Mesenchymal stem cell (in vitro differentiated cells and primary cell): ENCODE results near the gene TNS1.

Experiments used
- DNase-seq: peaks from one replicate; pipeline ENCODE4 v3.0.0-alpha.2; 2013
- H2AFZ ChIP-seq: one replicate; pipeline ENCODE4 v1.6.1; 2013; ENCODE audit warnings: low read depth, mild to moderate bottlenecking, control low read depth, inconsistent platforms, low read length, moderate library complexity
- H2AK5ac ChIP-seq: 2 replicates; pipeline ENCODE4 v1.6.1; 2013; ENCODE audit warnings: low read length, moderate library complexity, mild to moderate bottlenecking, inconsistent platforms; ENCODE audit not compliant: severe bottlenecking
- H2BK120ac ChIP-seq: one replicate; pipeline ENCODE4 v1.6.1; 2013; ENCODE audit warnings: low read depth, mild to moderate bottlenecking, inconsistent platforms, low read length, moderate library complexity
- H2BK12ac ChIP-seq, 2 experiments: one replicate each; pipeline ENCODE4 v1.6.1; 2013; ENCODE audit warnings: inconsistent platforms in 2 of 2, low read length in 2 of 2, mild to moderate bottlenecking in 2 of 2, moderate library complexity in 2 of 2, control low read depth in 1 of 2
- H2BK15ac ChIP-seq: one replicate; pipeline ENCODE4 v1.6.1; 2013; ENCODE audit warnings: mild to moderate bottlenecking, low read depth, inconsistent platforms; ENCODE audit not compliant: poor library complexity, severe bottlenecking
- H2BK5ac ChIP-seq: 2 replicates; pipeline ENCODE4 v1.6.1; 2013; ENCODE audit warnings: low read depth, mild to moderate bottlenecking, low read length, control low read depth, inconsistent platforms; ENCODE audit not compliant: poor library complexity, severe bottlenecking
- H3K14ac ChIP-seq, 2 experiments: one replicate each; pipeline ENCODE4 v1.6.1; 2013; ENCODE audit warnings: inconsistent platforms in 2 of 2, low read length in 2 of 2, control low read depth in 1 of 2, mild to moderate bottlenecking in 1 of 2, moderate library complexity in 1 of 2
- H3K18ac ChIP-seq, 2 experiments: one replicate each; pipeline ENCODE4 v1.6.1; 2013; ENCODE audit warnings: inconsistent platforms in 2 of 2, low read length in 2 of 2, control low read depth in 1 of 2, low read depth in 1 of 2, mild to moderate bottlenecking in 1 of 2
- H3K23ac ChIP-seq, 2 experiments: one replicate each; pipeline ENCODE4 v1.6.1; 2013; ENCODE audit warnings: inconsistent platforms in 2 of 2, low read length in 2 of 2, mild to moderate bottlenecking in 2 of 2, moderate library complexity in 2 of 2, control low read depth in 1 of 2
- H3K27ac ChIP-seq: 2 replicates; pipeline ENCODE4 v1.5.1; 2013; ENCODE audit warnings: mild to moderate bottlenecking, moderate library complexity, low read length, control low read depth, inconsistent platforms; ENCODE audit not compliant: poor library complexity, severe bottlenecking
- H3K27me3 ChIP-seq, 2 experiments: 2 replicates each; pipeline versions ENCODE4 v1.6.1 to v1.7.0; 2013; ENCODE audit warnings: low read length in 2 of 2, mild to moderate bottlenecking in 2 of 2, moderate library complexity in 2 of 2, control low read depth in 1 of 2, inconsistent platforms in 1 of 2; ENCODE audit not compliant: control insufficient read depth in 1 of 2, insufficient read depth in 1 of 2
- H3K36me3 ChIP-seq, 2 experiments: 2 replicates each; pipeline versions ENCODE4 v1.6.1 to v1.7.0; 2013; ENCODE audit warnings: low read length in 2 of 2, control low read depth in 1 of 2, inconsistent platforms in 1 of 2, low read depth in 1 of 2, mild to moderate bottlenecking in 1 of 2; ENCODE audit not compliant: insufficient read depth in 2 of 2, control insufficient read depth in 1 of 2
- H3K4ac ChIP-seq, 2 experiments: one replicate each; pipeline ENCODE4 v1.6.1; 2013; ENCODE audit warnings: inconsistent platforms in 2 of 2, low read length in 2 of 2, mild to moderate bottlenecking in 2 of 2, moderate library complexity in 2 of 2, control low read depth in 1 of 2, low read depth in 1 of 2
- H3K4me1 ChIP-seq: 2 replicates; pipeline ENCODE4 v1.6.1; 2013; ENCODE audit warnings: low read depth, low read length, control low read depth; ENCODE audit not compliant: control insufficient read depth, insufficient read depth
- H3K4me2 ChIP-seq: 2 replicates; pipeline ENCODE4 v1.6.1; 2013; ENCODE audit warnings: low read length, mild to moderate bottlenecking, inconsistent platforms; ENCODE audit not compliant: poor library complexity, severe bottlenecking
- H3K4me3 ChIP-seq, 2 experiments: 2 replicates each; pipeline versions ENCODE4 v1.5.1 to v1.7.0; 2013; ENCODE audit warnings: low read length in 2 of 2, mild to moderate bottlenecking in 2 of 2, control low read depth in 1 of 2, low read depth in 1 of 2; ENCODE audit not compliant: insufficient read depth in 1 of 2
- H3K79me1 ChIP-seq: replicated peaks from 2 replicates; pipeline ENCODE4 v1.6.1; 2013; ENCODE audit warnings: mild to moderate bottlenecking, control low read depth, low read length, inconsistent platforms; ENCODE audit not compliant: poor library complexity, severe bottlenecking
- H3K9ac ChIP-seq: 2 replicates; pipeline ENCODE4 v1.7.0; 2013; ENCODE audit warnings: mild to moderate bottlenecking, low read length, moderate library complexity
- H3K9me3 ChIP-seq: 2 replicates; pipeline ENCODE4 v1.7.0; 2013; ENCODE audit warnings: mild to moderate bottlenecking, low read length; ENCODE audit not compliant: control insufficient read depth
- H4K8ac ChIP-seq: one replicate; pipeline ENCODE4 v1.6.1; 2013; ENCODE audit warnings: inconsistent platforms, mild to moderate bottlenecking, low read length, moderate library complexity
- H4K91ac ChIP-seq: one replicate; pipeline ENCODE4 v1.6.1; 2013; ENCODE audit warnings: mild to moderate bottlenecking, low read length, inconsistent platforms
- WGBS: methylation state at CpG from one replicate; pipeline ENCODE4 v1.1.7; 2013; ENCODE audit warnings: mixed read lengths; 5-methylcytosine and 5-hydroxymethylcytosine counted together

The TNS1 gene

GRCh38 chr2:217978536-217979150 is 24.2 kb downstream of the TNS1 start:
- peak overlapping the region in 1 of 2 experiments; percentile 60 for H3K4me3 ChIP-seq
- WGBS: 4% methylated on average over 22 of the region's 46 CpGs
- DNase-seq: peak; percentile 44
- no peaks in the 10 kb centered on the region for H3K9me3 ChIP-seq
- H3K4me2 ChIP-seq: peak overlapping the region; percentile 80
- peak overlapping the region; percentile 25 for H4K91ac ChIP-seq
- no peak overlapping the region for H3K23ac ChIP-seq
- no peak overlapping the region for H2AFZ ChIP-seq
- H2BK15ac ChIP-seq: peak overlapping the region; percentile 80
- H2BK5ac ChIP-seq: no peak overlapping the region
- no peak overlapping the region for H3K4ac ChIP-seq
- no peak overlapping the region for H2BK12ac ChIP-seq
- peaks cover 3 to 74% of the 10 kb centered on the region in 2 experiments for H3K36me3 ChIP-seq
- peak overlapping the region; percentile 52 for H2BK120ac ChIP-seq
- H3K9ac ChIP-seq: peak overlapping the region; percentile 59
- H3K4me1 ChIP-seq: peaks cover 20% of the 10 kb centered on the region
- no peak overlapping the region for H3K14ac ChIP-seq
- H3K27ac ChIP-seq: no peak overlapping the region
- no peaks in the 10 kb centered on the region for H3K27me3 ChIP-seq
- peak overlapping the region; percentile 59 for H4K8ac ChIP-seq
- peaks cover 6% of the 10 kb centered on the region for H3K79me1 ChIP-seq
- H3K18ac ChIP-seq: peak overlapping the region; percentile 44 to 52
- H2AK5ac ChIP-seq: no peak overlapping the region

GRCh38 chr2:217977840-217978535 is 24.8 kb downstream of the TNS1 start:
- Histone ChIP-seq H2AK5ac (peak overlapping the region; percentile 27), H3K36me3 (peaks cover 3 to 72% of the 10 kb centered on the region in 2 experiments), H3K23ac (no peak overlapping the region), H3K9me3 (no peaks in the 10 kb centered on the region), H3K18ac (no peak overlapping the region), H4K8ac (no peak overlapping the region), H3K9ac (no peak overlapping the region), H4K91ac (no peak overlapping the region), H2AFZ (no peak overlapping the region), H2BK15ac (no peak overlapping the region), H2BK5ac (no peak overlapping the region), H3K4me1 (peaks cover 22% of the 10 kb centered on the region), H3K14ac (no peak overlapping the region), H3K4me3 (peak overlapping the region in 1 of 2 experiments; percentile 60), H3K4me2 (peak overlapping the region; percentile 53), H2BK12ac (no peak overlapping the region), H3K79me1 (peaks cover 9% of the 10 kb centered on the region), H3K27ac (no peak overlapping the region), H3K27me3 (no peaks in the 10 kb centered on the region), H3K4ac (no peak overlapping the region), H2BK120ac (peak overlapping the region; percentile 52)
- WGBS: 50% methylated on average over 14 of the region's 16 CpGs
- DNase-seq: no peak

- 90% methylated on average over 6 of the region's 6 CpGs for WGBS
- no peak overlapping the region for H3K18ac ChIP-seq
- no peak overlapping the region for H3K23ac ChIP-seq
- no peak for DNase-seq
- peaks cover 0 to 66% of the 10 kb centered on the region in 2 experiments for H3K36me3 ChIP-seq
- H4K91ac ChIP-seq: no peak overlapping the region
- peaks cover 22% of the 10 kb centered on the region for H3K4me1 ChIP-seq
- H2BK5ac ChIP-seq: no peak overlapping the region
- H3K14ac ChIP-seq: no peak overlapping the region
- H3K27me3 ChIP-seq: no peaks in the 10 kb centered on the region
- H3K27ac ChIP-seq: no peak overlapping the region
- H2BK12ac ChIP-seq: no peak overlapping the region
- no peak overlapping the region for H3K4me3 ChIP-seq
- H2AFZ ChIP-seq: no peak overlapping the region
- no peak overlapping the region for H2BK120ac ChIP-seq
- H3K9me3 ChIP-seq: no peaks in the 10 kb centered on the region
- H3K4me2 ChIP-seq: no peak overlapping the region
- no peak overlapping the region for H3K4ac ChIP-seq
- H3K9ac ChIP-seq: no peak overlapping the region
- H2BK15ac ChIP-seq: no peak overlapping the region
- H4K8ac ChIP-seq: no peak overlapping the region
- no peak overlapping the region for H2AK5ac ChIP-seq
- peaks cover 13% of the 10 kb centered on the region for H3K79me1 ChIP-seq
These were observed 26.5 kb downstream of the TNS1 start for GRCh38 chr2:217976301-217976700.

DNA sequence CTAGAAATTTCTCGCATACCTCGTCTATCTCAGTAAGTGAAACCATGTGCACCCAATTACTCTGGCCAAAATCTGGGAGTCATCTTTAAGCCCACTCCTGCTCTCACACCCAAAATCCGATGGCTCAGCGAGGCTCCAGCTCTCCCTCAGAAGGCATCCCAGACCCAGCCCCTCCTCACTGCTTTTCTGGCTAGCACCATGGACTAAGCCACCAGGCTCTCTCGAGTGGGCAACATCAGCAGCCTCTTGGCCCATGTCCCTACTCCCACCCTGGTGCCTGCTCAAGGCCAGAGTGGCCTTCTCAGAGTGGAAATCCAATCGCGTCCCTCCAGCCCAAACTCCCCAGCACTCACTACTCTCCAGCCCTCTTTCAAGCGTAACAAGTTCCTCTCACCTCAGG is 27.2 kb downstream of the TNS1 start:
- Histone ChIP-seq H3K23ac (no peak overlapping the region), H3K4me3 (no peak overlapping the region), H2AK5ac (no peak overlapping the region), H3K14ac (no peak overlapping the region), H3K27me3 (no peaks in the 10 kb centered on the region), H2BK5ac (no peak overlapping the region), H4K91ac (no peak overlapping the region), H3K9ac (no peak overlapping the region), H2BK12ac (no peak overlapping the region), H2BK15ac (no peak overlapping the region), H2BK120ac (no peak overlapping the region), H3K4me2 (no peak overlapping the region), H4K8ac (no peak overlapping the region), H3K9me3 (no peaks in the 10 kb centered on the region), H3K27ac (no peak overlapping the region), H3K4ac (no peak overlapping the region), H3K79me1 (peaks cover 13% of the 10 kb centered on the region), H2AFZ (no peak overlapping the region), H3K18ac (no peak overlapping the region), H3K36me3 (peaks cover 0 to 64% of the 10 kb centered on the region in 2 experiments), H3K4me1 (peaks cover 18% of the 10 kb centered on the region)
- 94% methylated on average over 8 of the region's 8 CpGs for WGBS
- DNase-seq: no peak
